H1 (cell line): ENCODE data around the gene FAM151A. TPM values are rescaled to one million over a fixed set of nuclear protein-coding genes. Genes with fewer than 3 reads are reported as not detected.

ENCODE experiments used
- CTCF ChIA-PET: fragments of 300-600 bp; sonication (Branson Sonifier 250); formaldehyde crosslinking; loops from one replicate; lab custom pipeline; 2021; ENCODE audit not compliant: partially characterized antibody; lab: Charles Lee
- POLR2A ChIA-PET: fragments of 300-600 bp; sonication (Branson Sonifier 250); formaldehyde crosslinking; loops from one replicate; lab custom pipeline; 2021; ENCODE audit warnings: inconsistent platforms; ENCODE audit not compliant: partially characterized antibody; lab: Charles Lee
- DNase-seq, 2 experiments: peaks; one replicate each; pipeline versions ENCODE4 v3.0.0 to v3.0.0-alpha.2; 2010 to 2022; ENCODE audit warnings: low spot score in 2 of 2, low read depth in 1 of 2, mixed read lengths in 1 of 2
- FAIRE-seq: peaks from 2 replicates; lab custom pipeline; 2011; peaks lifted over from hg19 to GRCh38; lab: Jason Lieb, UNC
- H2AFZ ChIP-seq: 2 replicates; pipeline ENCODE4 v1.8.1; 2012; ENCODE audit warnings: low read length, inconsistent platforms
- H2AK5ac ChIP-seq: 2 replicates; pipeline ENCODE4 v1.6.1; 2013; ENCODE audit warnings: low read depth, low read length
- H2BK120ac ChIP-seq: replicated peaks from 2 replicates; pipeline ENCODE3; 2013; ENCODE audit warnings: low read depth, low read length, inconsistent platforms
- H2BK12ac ChIP-seq: 2 replicates; pipeline ENCODE4 v1.6.1; 2013; ENCODE audit warnings: low read depth, low read length
- H2BK15ac ChIP-seq: 2 replicates; pipeline ENCODE4 v1.6.1; 2013; ENCODE audit warnings: low read length
- H2BK20ac ChIP-seq: 2 replicates; pipeline ENCODE4 v1.6.1; 2013; ENCODE audit warnings: low read length
- H2BK5ac ChIP-seq: 2 replicates; pipeline ENCODE4 v1.6.1; 2013; ENCODE audit warnings: low read depth, low read length
- H3K14ac ChIP-seq: 2 replicates; pipeline ENCODE4 v1.6.1; 2013; ENCODE audit warnings: inconsistent platforms; ENCODE audit not compliant: insufficient read length
- H3K18ac ChIP-seq: 2 replicates; pipeline ENCODE4 v1.6.1; 2013; ENCODE audit warnings: low read length; ENCODE audit errors: extremely low read depth
- H3K23ac ChIP-seq: 2 replicates; pipeline ENCODE4 v1.6.1; 2013; ENCODE audit warnings: inconsistent platforms; ENCODE audit not compliant: insufficient read length
- H3K23me2 ChIP-seq: 2 replicates; pipeline ENCODE4 v1.6.1; 2013; ENCODE audit warnings: low read depth, low read length
- H3K27ac ChIP-seq: 2 replicates; pipeline ENCODE4 v1.6.1; 2011; ENCODE audit warnings: low read depth, low read length, inconsistent platforms
- H3K27me3 ChIP-seq, 4 experiments: replicated peaks in 1 of 4; 1 replicate in 1 of 4; 2 replicates in 3 of 4; pipeline versions ENCODE4 v1.6.1 to v1.8.1; 2011 to 2013; ENCODE audit warnings: low read length in 3 of 4, mild to moderate bottlenecking in 3 of 4, inconsistent platforms in 2 of 4, mixed read lengths in 2 of 4, moderate library complexity in 1 of 4; ENCODE audit not compliant: control insufficient read depth in 3 of 4, insufficient read depth in 3 of 4; ENCODE audit errors: extremely low read depth in 1 of 4
- H3K36me3 ChIP-seq, 4 experiments: 2 replicates each; pipeline versions ENCODE4 v1.6.1 to v1.8.1; 2011 to 2013; ENCODE audit warnings: mild to moderate bottlenecking in 4 of 4, low read length in 3 of 4, moderate library complexity in 2 of 4, control low read depth in 1 of 4, inconsistent platforms in 1 of 4; ENCODE audit not compliant: insufficient read depth in 4 of 4, control insufficient read depth in 2 of 4
- H3K4ac ChIP-seq: replicated peaks from 2 replicates; pipeline ENCODE3; 2013; ENCODE audit warnings: low read length, low read depth, mixed read lengths, inconsistent platforms; ENCODE audit not compliant: insufficient read length
- H3K4me1 ChIP-seq, 4 experiments: replicated peaks in 1 of 4; 1 replicate in 1 of 4; 2 replicates in 3 of 4; pipeline versions ENCODE4 v1.6.1 to v1.8.1; 2011 to 2013; ENCODE audit warnings: low read length in 3 of 4, inconsistent platforms in 2 of 4, mixed read lengths in 1 of 4; ENCODE audit not compliant: insufficient read depth in 4 of 4, control insufficient read depth in 3 of 4
- H3K4me2 ChIP-seq, 2 experiments: 2 replicates each; pipeline versions ENCODE4 v1.6.1 to v1.8.1; 2011 to 2013; ENCODE audit warnings: low read depth in 2 of 2, low read length in 2 of 2, control low read depth in 1 of 2, inconsistent platforms in 1 of 2, mild to moderate bottlenecking in 1 of 2; ENCODE audit not compliant: insufficient read depth in 1 of 2
- H3K4me3 ChIP-seq, 4 experiments: fragments of 200-600, 300-600 bp in 1 of 4; sonication (generic), shearing (Covaris generic), sonication (Bioruptor Twin) in 1 of 4; 2 replicates each; pipeline versions ENCODE4 v1.5.1 to v1.8.1; 2011 to 2016; ENCODE audit warnings: low read length in 4 of 4, low read depth in 3 of 4, control low read depth in 2 of 4, inconsistent platforms in 2 of 4, mild to moderate bottlenecking in 2 of 4, mixed read lengths in 1 of 4, moderate library complexity in 1 of 4; ENCODE audit not compliant: insufficient read depth in 2 of 4; ENCODE audit errors: extremely low read depth in 1 of 4
- H3K56ac ChIP-seq: replicated peaks from 2 replicates; pipeline ENCODE3; 2013; ENCODE audit warnings: low read depth, mild to moderate bottlenecking, mixed read lengths, low read length, inconsistent platforms; ENCODE audit not compliant: insufficient read length
- H3K79me1 ChIP-seq: 2 replicates; pipeline ENCODE4 v1.6.1; 2013; ENCODE audit warnings: low read depth, low read length, control low read depth
- H3K79me2 ChIP-seq, 2 experiments: 2 replicates each; pipeline versions ENCODE4 v1.6.1 to v1.8.1; 2012 to 2013; ENCODE audit warnings: low read length in 2 of 2, mild to moderate bottlenecking in 2 of 2, inconsistent platforms in 1 of 2; ENCODE audit not compliant: insufficient read depth in 2 of 2, control insufficient read depth in 1 of 2
- H3K9ac ChIP-seq, 4 experiments: replicated peaks in 1 of 4; 1 replicate in 1 of 4; 2 replicates in 3 of 4; pipeline versions ENCODE4 v1.6.1 to v1.8.1; 2011 to 2013; ENCODE audit warnings: low read depth in 3 of 4, low read length in 3 of 4, control low read depth in 2 of 4, mild to moderate bottlenecking in 2 of 4, moderate library complexity in 2 of 4, inconsistent platforms in 1 of 4; ENCODE audit errors: extremely low read depth in 1 of 4
- H3K9me3 ChIP-seq, 2 experiments: 2 replicates each; pipeline versions ENCODE4 v1.6.1 to v1.8.1; 2012 to 2013; ENCODE audit warnings: mild to moderate bottlenecking in 2 of 2, moderate library complexity in 2 of 2, control low read depth in 1 of 2, inconsistent platforms in 1 of 2, low read depth in 1 of 2, low read length in 1 of 2, mixed read lengths in 1 of 2; ENCODE audit not compliant: insufficient read depth in 2 of 2
- H4K20me1 ChIP-seq, 2 experiments: replicated peaks in 1 of 2; 2 replicates each; pipeline versions ENCODE3 to v1.8.1; 2011 to 2013; ENCODE audit warnings: inconsistent platforms in 2 of 2, low read length in 2 of 2, mild to moderate bottlenecking in 1 of 2; ENCODE audit not compliant: insufficient read depth in 2 of 2, control insufficient read depth in 1 of 2
- H4K5ac ChIP-seq: 2 replicates; pipeline ENCODE4 v1.6.1; 2013; ENCODE audit warnings: low read length, low read depth, mixed read lengths, inconsistent platforms; ENCODE audit not compliant: insufficient read length
- H4K8ac ChIP-seq: 2 replicates; pipeline ENCODE4 v1.8.0; 2013; ENCODE audit warnings: mild to moderate bottlenecking, moderate library complexity, low read length, inconsistent platforms; ENCODE audit not compliant: insufficient read depth; ENCODE audit errors: extremely low read depth
- H4K91ac ChIP-seq: replicated peaks from 2 replicates; pipeline ENCODE3; 2013; ENCODE audit warnings: low read length, mixed read lengths, inconsistent platforms; ENCODE audit not compliant: insufficient read length
- ATF3 ChIP-seq: IDR thresholded peaks from 2 replicates; pipeline ENCODE4 v1.6.1; 2011; ENCODE audit warnings: low read depth, mild to moderate bottlenecking, low read length; ENCODE audit not compliant: insufficient read depth
- WGBS, 2 experiments: shearing (Covaris generic) in 1 of 2; methylation state at CpG; one replicate each; pipeline versions ENCODE4 v1.1.6 to v1.1.7; 2013 to 2015; ENCODE audit warnings: low lambda C conversion rate in 2 of 2, mixed read lengths in 2 of 2, inconsistent platforms in 1 of 2, low coverage in 1 of 2, missing lambda C conversion rate in 1 of 2; ENCODE audit not compliant: insufficient replicate concordance in 2 of 2, insufficient coverage in 1 of 2, insufficient read length in 1 of 2; ENCODE audit errors: extremely low coverage in 1 of 2, missing lambda C conversion rate in 1 of 2; 5-methylcytosine and 5-hydroxymethylcytosine counted together
- polyA plus RNA-seq, 7 experiments: library from polyadenylated mRNA; depleted of rRNA in 3 of 7; stranded (reverse) in 5 of 7; unstranded in 2 of 7; fragments of >200 nt in 5 of 7; fragments of 200-250 nt in 2 of 7; gene quantifications; 1 replicate in 5 of 7; 2 replicates in 1 of 7; 4 replicates in 1 of 7; pipeline versions ENCODE4 v1.2.1 to v1.2.3, GENCODE V29; 2011 to 2013; ENCODE audit warnings: missing spikeins in 2 of 7, mixed read lengths in 2 of 7
- total RNA-seq: library from RNA; stranded (reverse); fragmentation: NEBNext Ultra II Directional; extraction: Animal tissue kit (Norgen Biotek cat#: 25700); gene quantifications from 2 replicates; pipeline ENCODE4 v1.2.1, GENCODE V29; 2021

Gene FAM151A
- total and polyA plus RNA-seq, 2 of the 8 experiments (the other 6 are each of a cell fraction or from before 2014, with no cell fraction given): not detected

- 87% methylated on average over 4 of the region's 4 CpGs; no CpG with 5 or more reads in 1 of the 2 experiments for WGBS, 2 experiments
- no peak overlapping the region for H4K8ac ChIP-seq
- H3K27ac ChIP-seq: no peak overlapping the region
- H2AFZ ChIP-seq: no peak overlapping the region
- H2BK5ac ChIP-seq: no peak overlapping the region
- no peak overlapping the region for H2BK15ac ChIP-seq
- H3K79me1 ChIP-seq: no peaks in the 10 kb centered on the region
- H3K4me2 ChIP-seq: no peak overlapping the region
- no peak overlapping the region for H3K18ac ChIP-seq
- H2BK20ac ChIP-seq: no peak overlapping the region
- no peak overlapping the region for H4K5ac ChIP-seq
- ChIA-PET POLR2A (no interaction called here), CTCF (no interaction called here)
- no peak overlapping the region for H3K4ac ChIP-seq
- no peak for DNase-seq
- H3K36me3 ChIP-seq: no peaks in the 10 kb centered on the region
- no peaks in the 10 kb centered on the region for H3K79me2 ChIP-seq
- no peak for TF ChIP-seq ATF3
- H4K20me1 ChIP-seq: no peaks in the 10 kb centered on the region
- no peak for FAIRE-seq
- H3K23me2 ChIP-seq: no peaks in the 10 kb centered on the region
- H3K56ac ChIP-seq: no peak overlapping the region
- H3K9ac ChIP-seq: no peak overlapping the region
- no peak overlapping the region for H3K4me3 ChIP-seq
- no peak overlapping the region for H2BK120ac ChIP-seq
- 0 out of 7 replicates have a peak, but pooled peaks cover 0 to 2% (median 0%) of the 10 kb centered on the region in 4 experiments for H3K4me1 ChIP-seq
- no peaks in the 10 kb centered on the region for H3K9me3 ChIP-seq
- H4K91ac ChIP-seq: no peak overlapping the region
- H2AK5ac ChIP-seq: no peak overlapping the region
- no peak overlapping the region for H2BK12ac ChIP-seq
- H3K14ac ChIP-seq: no peak overlapping the region
- H3K27me3 ChIP-seq: peaks cover 0 to 3% (median 0%) of the 10 kb centered on the region in 4 experiments; a peak in 3 of 7 replicates
- no peak overlapping the region for H3K23ac ChIP-seq
Measured at GRCh38 chr1:54653036-54653435, 29.7 kb upstream of the FAM151A start.
